ENCODE data around the gene KMT2E.

Gene KMT2E

DNA sequence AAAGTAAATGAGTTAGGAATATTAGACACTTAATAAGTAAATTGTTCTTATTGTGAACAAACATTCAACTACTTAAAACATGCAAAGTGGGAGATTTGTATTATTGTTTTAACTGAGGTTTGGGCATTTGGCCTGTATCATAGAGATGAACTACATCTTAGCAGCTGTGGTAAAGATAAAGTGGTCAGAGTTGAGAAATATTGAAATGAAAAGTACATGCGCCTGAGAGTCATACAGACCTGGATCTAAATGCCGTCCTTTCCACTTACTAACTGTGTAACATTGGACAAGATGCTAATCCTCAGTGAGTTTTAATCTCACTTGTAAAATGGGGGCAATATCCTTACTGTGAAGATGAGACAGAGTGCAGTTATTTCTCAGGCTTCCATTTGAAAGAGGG is 74.5 kb downstream of the KMT2E start:
- DNase-seq = no peak

DNA sequence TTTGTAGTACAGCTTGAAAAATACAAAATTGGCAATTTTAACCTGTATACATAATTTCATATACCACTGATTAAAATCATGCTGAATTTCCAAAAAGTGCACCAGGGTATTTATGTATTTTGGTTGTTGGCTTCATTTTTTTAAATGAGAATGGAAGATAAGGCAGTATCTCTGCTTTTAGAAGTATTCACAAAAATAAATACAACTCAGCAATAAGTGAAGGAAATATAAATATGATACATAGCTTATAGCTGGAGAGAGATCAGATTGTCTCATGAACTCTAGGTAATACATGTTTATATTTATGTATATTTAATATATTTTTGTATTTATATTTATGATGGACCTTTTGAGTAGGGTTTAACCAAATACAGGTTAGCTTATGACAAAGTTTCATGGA is 81.0 kb downstream of the KMT2E start:
- no peak for DNase-seq

DNA sequence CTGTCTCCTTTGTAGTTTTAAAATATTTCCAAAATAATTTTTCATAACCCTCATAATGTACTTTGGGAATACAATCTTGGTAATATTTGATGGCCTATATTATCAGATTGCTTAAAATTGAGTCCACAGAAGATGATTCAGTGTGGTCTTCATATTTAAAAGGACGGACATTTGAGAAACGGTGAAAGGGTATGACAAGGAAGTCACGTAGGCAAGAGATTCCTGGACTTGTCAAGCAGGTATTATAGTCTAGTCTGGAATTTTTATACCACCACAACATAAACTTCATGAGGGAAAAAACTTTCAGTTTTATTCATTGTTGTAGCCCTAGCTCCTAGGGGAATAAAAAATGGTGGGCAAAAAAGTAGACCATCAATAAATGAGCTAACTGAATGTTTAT is 82.3 kb downstream of the KMT2E start:
- DNase-seq = no peak

DNA sequence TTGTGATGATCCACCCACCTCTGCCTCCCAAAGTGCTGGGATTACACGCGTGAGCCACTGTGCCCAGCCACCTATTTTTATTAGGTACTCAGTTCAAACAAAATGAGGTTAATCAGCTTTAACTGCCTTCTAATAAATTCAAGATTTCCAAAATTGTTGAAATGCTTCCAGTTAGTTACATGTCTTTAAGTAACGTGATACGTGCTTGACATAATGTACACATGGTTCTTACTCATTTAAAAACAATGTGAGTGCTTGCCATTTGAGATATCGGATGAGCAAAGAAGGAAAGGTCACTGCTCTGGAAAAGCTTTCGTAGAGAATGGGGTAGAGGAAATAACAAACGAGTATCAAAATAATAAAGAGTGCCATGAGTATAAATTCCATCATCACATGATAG is 83.6 kb downstream of the KMT2E start:
- no peak for DNase-seq

DNA sequence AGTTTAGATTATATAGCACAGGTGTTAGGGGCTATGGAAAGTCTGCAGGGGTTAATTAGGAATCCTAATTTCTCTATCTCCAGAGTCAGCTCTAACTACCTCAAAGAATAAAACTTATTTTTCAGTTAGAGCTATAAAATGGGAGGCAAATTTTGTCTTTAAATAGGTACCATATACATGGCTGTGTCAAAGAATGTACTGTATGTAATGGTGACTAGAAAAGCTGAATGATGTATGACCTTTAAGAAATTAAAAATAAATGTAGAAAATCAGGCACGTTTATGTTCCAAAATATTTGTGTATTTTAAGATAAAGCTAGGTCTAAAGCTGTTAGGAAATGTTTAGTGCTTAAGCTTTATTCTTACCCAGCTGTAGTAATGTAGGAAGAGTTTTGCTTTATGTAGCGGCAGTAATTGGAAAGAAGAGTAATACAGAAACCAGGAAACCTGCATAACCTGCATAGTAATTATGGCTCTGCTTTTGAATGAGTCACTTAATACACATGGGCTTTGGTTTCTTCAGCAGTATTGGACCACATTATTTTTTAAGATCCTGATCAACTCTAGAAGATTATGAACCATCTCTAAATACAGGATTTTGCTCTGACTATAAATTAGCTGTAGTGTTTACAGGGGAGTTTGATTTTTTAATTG is 85.0 kb downstream of the KMT2E start:
- no peak for DNase-seq

DNA sequence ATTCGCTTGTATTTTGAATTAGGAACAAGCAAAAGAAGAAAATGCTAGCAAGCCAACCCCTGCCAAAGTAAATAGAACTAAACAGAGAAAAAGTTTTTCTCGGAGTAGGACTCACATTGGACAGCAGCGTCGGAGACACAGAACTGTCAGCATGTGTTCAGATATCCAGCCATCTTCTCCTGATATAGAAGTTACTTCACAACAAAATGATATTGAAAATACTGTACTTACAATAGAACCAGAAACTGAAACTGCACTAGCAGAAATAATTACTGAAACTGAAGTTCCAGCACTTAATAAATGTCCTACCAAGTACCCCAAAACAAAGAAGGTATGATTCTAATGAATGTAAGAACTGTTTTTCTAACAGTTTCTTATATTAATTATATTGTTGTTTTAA is 87.9 kb downstream of the KMT2E start:
- DNase-seq = no peak

DNA sequence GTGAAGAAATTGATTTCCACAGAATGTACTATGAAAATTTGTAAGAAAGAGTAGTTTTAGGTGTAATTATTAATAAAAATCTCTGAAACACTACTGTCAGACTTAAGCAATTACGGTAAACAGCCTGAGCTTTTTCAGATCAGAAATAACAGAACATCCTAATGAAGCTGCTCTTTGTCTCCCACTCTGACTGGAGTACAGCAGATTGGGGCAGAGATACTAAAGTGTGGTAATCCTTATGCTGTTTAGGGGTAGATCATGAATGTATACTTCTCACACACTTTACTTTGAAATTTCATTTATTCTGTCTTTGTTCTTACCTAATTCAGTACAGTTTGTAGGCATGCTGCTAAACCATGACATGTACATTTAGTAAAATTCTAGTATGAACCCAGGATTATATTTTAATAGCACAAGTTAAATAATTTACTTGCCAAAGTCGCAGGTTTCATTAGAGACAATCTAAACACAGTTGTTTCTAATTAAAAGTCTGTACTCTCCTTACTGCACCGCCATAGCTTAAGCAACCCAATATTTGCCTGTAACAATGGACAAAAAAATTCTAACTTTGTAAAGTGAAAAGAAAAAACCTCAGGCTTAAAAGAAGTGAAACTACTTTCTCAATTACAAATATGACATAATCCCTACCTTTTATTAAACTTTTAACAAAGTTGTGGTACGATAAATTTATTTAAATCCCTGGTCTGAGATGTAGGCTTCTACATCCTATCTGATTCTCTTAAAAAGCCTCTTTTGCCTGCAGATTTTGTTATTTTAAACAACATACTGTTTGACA is 88.8 kb downstream of the KMT2E start:
- no peak for DNase-seq

DNA sequence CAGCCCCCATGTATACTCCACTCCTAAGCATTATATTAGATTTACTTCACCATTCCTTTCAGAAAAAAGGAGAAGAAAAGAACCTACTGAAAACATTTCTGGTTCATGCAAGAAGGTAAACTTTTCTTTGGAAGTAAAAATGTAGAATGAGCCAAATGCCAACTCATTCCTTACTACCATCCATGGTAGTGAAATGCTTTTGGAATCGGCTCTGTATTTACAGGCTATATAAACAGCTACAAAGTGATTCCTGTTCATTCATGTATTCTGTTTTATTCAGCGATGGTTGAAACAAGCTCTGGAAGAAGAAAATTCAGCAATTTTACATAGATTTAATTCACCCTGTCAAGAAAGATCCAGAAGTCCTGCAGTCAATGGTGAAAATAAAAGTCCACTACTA is 91.6 kb downstream of the KMT2E start:
- DNase-seq = no peak

DNA sequence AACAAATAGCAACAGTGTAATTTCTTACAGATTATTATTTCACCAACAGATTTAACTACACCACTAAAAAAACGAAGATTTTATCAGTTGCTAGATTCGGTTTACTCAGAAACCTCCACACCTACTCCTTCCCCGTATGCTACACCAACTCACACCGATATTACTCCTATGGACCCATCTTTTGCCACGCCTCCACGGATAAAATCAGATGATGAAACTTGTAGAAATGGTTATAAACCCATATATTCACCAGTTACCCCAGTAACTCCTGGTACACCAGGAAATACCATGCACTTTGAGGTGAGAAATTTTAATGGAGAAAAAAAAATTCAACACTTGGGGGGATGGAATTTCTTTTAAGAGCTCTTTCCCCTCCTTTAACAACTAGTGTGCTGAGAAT is 92.5 kb downstream of the KMT2E start:
- DNase-seq = no peak

DNA sequence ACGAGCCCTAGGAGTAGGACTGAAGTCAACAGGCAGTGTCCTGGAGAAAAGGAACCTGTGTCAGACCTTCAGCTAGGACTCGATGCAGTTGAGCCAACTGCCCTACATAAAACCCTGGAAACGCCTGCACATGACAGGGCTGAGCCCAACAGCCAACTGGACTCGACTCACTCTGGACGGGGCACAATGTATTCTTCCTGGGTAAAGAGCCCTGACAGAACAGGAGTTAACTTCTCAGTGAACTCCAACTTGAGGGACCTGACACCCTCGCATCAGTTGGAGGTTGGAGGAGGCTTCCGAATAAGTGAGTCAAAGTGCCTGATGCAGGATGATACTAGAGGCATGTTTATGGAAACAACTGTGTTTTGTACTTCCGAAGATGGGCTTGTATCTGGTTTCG is 93.5 kb downstream of the KMT2E start:
- DNase-seq = no peak

DNA sequence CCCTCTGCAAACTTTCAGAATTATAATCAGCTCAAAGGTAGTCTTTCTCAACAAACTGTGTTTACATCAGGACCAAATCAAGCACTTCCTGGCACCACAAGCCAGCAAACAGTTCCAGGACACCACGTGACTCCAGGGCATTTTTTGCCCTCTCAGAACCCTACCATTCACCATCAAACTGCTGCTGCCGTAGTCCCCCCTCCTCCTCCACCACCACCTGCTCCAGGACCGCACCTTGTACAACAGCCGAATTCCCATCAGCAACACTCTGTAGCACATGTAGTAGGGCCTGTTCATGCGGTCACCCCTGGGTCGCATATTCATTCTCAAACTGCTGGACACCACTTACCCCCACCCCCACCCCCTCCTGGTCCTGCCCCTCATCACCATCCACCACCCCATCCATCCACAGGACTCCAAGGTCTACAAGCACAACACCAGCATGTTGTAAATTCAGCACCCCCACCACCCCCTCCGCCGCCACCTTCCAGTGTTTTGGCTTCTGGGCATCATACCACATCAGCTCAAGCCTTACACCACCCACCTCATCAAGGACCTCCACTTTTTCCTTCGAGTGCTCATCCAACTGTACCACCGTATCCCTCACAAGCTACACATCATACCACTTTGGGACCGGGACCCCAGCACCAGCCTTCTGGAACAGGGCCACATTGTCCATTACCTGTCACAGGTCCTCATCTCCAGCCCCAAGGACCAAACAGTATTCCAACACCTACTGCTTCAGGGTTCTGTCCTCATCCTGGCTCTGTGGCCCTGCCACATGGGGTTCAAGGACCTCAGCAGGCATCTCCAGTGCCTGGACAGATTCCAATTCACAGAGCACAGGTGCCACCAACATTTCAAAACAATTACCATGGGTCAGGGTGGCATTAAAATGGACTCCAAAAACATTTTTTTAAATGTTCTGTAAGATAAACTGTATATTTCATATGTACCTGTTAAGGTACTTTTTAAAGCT is 98.7 kb downstream of the KMT2E start:
- DNase-seq = no peak

DNA sequence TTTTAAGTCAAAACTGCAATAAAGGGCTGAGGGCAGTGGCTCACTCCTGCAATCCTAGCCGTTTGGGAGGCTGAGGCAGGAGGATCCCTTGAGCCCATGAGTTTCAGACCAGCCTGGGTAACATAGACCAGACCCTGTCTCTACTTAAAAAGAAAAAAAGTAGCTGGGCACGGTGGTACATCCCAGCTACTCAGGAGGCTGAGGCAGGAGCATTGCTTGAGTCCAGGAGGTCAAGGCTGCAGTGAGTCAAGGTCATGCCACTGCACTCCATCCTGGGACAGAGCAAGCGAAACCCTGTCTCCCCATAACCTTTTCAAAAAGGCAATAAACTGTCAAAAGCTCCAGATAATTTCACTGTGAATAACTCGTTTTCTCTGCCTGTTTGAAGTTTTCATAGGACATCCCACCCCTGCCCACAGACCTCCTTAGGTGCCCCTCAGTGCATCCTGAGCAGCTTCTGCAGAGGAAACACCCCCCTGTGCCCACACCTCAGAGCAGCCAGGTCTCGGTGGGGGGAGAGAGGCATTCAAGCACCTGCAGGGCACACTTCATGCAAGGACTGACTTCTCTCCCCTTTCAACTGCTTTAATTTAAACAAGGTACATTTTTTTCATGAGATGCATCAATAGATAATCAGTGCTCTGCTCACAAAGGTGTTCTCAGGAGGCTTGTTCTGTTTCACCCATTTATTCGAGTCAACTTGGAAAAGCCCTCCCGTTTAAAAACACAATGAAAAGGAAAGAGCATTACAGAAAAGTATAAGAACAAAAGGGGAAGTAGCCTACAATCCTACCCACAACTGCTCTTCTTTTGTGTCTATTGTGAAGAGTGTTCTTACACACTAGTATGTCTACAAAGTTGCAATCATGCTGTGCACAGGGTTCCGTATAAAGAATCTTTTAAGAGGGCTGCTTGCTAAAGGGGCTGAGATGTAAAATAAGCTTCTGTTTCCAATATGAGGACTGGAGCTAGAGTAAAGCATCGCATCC is 104.9 kb downstream of the KMT2E start:
- peak; percentile 14 for DNase-seq

DNA sequence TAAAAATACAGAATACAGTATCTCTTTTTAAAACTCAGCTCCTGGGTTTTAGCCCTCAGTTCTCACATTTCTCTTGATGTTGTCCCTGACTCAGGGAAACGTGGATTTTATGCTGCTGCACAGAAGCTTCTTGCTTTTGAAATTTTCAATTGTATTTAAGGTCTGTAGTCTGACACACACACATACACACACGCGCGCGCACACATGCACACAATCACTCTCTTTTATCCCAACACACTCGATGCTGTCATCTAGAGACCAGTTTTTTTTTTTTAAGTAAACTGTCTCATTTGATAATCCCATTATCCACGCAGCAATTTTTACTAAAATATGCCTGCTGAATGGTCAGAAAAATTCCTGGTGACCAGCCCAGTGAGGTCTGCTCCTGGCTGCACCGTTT is 108.6 kb downstream of the KMT2E start:
- no peak for DNase-seq

DNA sequence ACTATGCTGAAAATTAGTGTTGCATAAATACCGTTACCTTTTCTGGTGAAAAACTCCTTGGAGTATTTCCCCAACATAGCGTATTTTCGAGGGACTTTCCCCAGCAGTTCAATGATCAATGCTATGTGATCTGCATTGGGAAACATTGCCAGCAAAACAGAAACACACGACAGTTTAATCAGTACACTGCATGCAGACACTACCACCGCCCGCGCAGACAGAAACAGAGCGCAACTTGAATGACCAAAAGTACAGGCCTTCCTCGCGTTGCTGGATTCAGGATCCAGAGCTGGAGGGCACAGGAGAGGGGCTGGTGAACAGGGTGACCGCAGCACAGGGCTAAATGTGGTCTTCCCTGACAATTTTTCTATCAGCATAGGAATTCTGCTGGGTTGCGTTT is 111.7 kb downstream of the KMT2E start:
- no peak for DNase-seq

DNA sequence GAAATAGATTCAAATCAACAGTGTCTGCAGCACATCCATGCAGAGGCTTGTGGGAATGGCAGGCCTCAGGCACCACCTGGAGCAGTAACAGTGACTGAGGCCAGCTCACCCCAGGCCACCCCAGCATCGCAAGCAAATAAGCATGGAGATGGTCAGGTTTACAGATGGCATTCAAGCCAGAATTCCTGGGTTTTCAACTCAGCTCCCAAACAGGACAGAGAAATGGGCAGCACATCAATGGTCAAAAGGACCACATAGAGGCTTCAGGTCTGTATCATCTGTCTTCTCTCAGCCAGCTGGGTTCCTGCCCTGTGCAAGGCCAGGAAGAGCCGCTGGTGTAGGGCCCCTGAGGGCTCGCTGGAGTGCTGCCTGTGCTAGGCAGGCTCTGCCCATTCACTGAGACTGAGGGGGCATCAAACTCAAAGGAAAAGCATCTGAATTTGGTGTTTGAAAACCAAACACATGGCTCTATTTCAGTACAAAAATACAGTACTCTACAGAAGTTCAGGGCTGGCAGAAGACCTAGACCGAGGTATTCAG is 112.5 kb downstream of the KMT2E start:
- no peak for DNase-seq

DNA sequence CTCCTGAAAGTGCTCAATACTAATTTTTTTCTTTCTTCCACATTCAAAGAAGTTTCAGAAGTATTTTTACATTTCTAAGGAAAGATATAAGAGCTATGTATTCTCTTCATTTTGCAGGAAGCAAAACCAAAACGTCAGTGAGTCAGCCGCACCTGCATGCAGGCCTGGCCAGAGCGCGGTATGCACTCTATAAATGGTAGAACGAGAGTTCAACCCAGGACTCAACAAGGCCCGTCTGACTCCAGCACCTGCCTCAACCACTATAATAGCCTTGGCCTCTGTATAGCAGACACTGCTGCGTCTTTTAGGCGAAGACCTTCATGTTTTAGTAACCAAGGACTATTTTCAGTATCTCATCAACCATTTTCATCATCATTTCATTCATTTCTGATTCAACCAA is 113.2 kb downstream of the KMT2E start:
- DNase-seq = no peak

DNA sequence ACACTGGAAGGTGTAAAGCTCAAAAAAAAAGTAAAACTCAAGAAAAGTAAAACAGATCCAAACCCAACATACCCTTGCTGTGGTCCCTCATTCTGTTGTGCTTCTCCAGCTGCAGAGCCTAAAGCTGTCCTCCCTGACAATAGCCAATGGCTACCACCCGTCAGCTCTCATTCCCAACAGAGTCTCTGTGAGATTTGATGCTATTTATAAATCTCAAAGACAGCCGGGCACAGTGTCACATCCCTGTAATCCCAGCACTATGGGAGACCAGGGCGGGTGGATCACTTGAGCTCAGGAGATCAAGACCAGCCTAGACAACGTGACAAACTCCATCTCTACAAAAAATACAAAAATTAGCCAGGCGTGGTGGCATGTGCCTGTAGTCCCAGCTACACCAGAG is 116.0 kb downstream of the KMT2E start:
- no peak for DNase-seq

DNA sequence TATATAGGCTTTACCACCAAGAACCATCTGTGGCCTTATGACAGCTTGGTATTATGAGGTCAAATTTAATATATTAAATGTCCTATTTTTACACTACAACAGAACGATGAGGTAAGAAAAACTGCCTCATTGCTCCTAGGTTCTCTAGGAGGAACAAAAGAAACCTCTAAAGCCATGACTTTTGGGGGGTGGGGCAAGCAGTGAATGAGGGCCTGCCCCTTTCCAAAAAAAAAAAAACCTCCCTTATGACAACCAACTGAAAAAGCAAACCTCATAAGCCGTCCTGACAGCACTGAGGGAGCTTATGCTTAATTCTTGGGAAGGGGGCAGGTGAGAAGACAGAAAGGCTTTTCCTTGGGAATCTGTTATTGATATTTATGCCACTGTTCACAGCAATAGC is 116.6 kb downstream of the KMT2E start:
- DNase-seq = no peak

DNA sequence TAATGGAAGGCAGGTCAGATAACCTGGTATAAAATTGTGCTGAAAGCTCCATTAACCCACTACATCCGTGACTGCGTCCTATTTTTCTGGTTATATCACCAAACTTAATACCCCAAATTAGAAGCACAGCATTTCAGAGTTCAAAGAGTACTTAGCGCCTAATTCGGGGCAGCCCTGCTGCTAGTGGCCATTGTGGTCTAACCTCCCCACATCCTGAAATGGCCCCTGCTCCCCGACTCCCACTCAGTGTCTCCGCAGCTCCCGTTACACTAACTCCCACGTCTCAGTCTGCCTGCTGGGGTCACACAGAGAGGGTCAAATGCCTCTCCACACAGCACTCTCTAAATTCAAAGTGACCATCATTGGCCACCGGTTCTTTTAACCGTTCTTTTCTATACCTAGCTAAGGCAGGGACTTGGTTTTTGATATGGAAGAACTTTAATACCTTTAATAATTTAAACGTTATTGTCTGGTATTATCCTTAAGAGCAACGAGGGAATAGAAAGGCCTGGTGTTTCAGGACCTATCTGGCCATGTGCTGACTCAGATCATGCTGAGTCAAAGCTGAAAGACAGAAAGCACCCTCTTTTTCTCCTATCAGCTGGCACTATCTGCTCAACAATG is 117.1 kb downstream of the KMT2E start:
- no peak for DNase-seq

DNA sequence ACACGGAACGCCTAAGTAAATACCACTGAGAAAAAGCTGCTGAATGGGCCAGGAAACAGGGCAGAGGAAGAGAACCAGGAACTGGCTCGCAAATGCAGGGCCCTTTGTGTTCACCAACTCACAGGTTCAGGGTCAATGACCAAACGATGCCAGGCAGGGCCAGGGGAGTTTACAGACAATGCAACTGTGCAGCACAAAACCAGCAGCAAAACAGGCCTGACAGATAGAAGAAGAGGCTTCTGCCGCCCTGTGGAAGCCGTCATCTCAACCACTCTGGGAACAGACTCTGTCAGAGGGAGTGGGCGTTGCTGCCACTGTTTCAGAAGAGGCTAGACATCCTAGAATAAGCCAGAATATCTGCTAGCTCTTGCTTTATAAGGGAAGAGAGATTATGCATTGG is 117.9 kb downstream of the KMT2E start:
- DNase-seq = no peak

DNA sequence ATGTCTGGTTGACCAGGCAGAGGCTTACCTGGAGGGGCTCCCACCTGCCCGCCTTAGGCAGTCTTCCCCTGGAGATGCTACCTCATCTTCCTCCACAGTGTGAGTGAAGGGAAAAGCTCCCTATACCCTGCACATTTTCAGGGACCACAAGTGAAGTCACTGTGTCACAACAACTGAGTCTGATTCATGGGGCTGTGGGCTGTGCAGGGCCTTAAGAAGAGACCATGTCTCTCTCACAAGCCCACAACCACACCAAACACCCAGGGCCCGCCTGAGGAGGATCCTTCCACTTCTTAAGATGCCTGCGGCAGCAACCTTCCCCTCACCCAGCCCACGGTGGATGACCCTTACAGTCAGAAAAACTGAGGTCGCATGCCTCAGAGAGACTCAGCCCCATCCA is 118.3 kb downstream of the KMT2E start:
- DNase-seq = no peak

DNA sequence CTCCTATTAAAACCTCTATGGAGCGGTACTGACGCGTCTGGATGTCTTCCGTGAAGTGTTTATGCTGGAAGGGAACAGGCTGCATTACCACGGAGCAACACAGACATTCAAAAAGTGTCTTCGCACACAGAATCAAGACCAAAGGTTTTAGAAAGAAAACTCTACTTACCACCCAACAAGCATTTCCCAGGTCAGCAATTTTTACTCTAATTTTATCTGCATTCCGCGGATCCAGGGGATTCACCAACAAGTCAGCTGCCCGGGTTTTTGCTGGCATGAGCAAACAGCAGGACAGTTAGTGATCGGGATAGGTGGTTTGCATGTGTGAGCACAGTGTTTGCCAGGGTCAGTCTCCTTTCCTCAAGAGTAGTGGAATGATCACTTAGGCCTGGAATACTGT is 118.8 kb downstream of the KMT2E start:
- no peak for DNase-seq
